IMR-90 (cell line): Measurements from ENCODE around the gene TLDC2. TPM values are rescaled to one million over a fixed set of nuclear protein-coding genes. Genes with fewer than 3 reads are reported as not detected.

Source experiments
- ATAC-seq: fragments of 200-7000 bp; cut with Tn5 transposase; 2 replicates; pipeline ENCODE4 v1.9.1; 2020; ENCODE audit warnings: low read depth, mild to moderate bottlenecking, moderate library complexity
- BruUV-seq: library from RNA; stranded (reverse); fragments of 400-500 nt; replicated peaks from 2 replicates; lab custom pipeline; 2021; lab: Mats Ljungman, UMichigan
- CTCF ChIA-PET: fragments of 300-600 bp; formaldehyde crosslinking; extraction: SDS; loops from one replicate; lab custom pipeline; 2021; ENCODE audit warnings: antibody characterized with exemption; lab: Yijun Ruan, JAX
- POLR2A ChIA-PET: fragments of 300-600 bp; sonication (Branson Sonifier 250); formaldehyde crosslinking; loops from one replicate; lab custom pipeline; 2022; ENCODE audit warnings: antibody characterized with exemption; ENCODE audit not compliant: unreplicated experiment; lab: Charles Lee
- DNase-seq: peaks from one replicate; pipeline ENCODE4 v3.0.0; 2013
- H2AFZ ChIP-seq: replicated peaks from 2 replicates; pipeline ENCODE3; 2013; ENCODE audit warnings: low read length, mild to moderate bottlenecking; ENCODE audit not compliant: poor library complexity
- H2AK5ac ChIP-seq: 2 replicates; pipeline ENCODE4 v1.6.1; 2013; ENCODE audit warnings: low read depth, low read length, inconsistent platforms
- H2AK9ac ChIP-seq: replicated peaks from 2 replicates; pipeline ENCODE3; 2013; ENCODE audit warnings: mild to moderate bottlenecking, low read depth, low read length, moderate library complexity; ENCODE audit not compliant: poor library complexity
- H2BK120ac ChIP-seq: 2 replicates; pipeline ENCODE4 v1.6.1; 2013; ENCODE audit warnings: low read depth, low read length, inconsistent platforms
- H2BK15ac ChIP-seq: 3 replicates; pipeline ENCODE4 v1.6.1; 2013; ENCODE audit warnings: low read depth, low read length, inconsistent platforms
- H2BK20ac ChIP-seq: 2 replicates; pipeline ENCODE4 v1.6.1; 2013; ENCODE audit warnings: low read depth, mild to moderate bottlenecking, inconsistent platforms, low read length, moderate library complexity
- H2BK5ac ChIP-seq: 2 replicates; pipeline ENCODE4 v1.6.1; 2013; ENCODE audit warnings: mild to moderate bottlenecking, low read depth, low read length, inconsistent platforms; ENCODE audit not compliant: poor library complexity, severe bottlenecking
- H3K14ac ChIP-seq: replicated peaks from 2 replicates; pipeline ENCODE4 v1.6.1; 2013; ENCODE audit warnings: low read depth, low read length, inconsistent platforms
- H3K18ac ChIP-seq: 2 replicates; pipeline ENCODE4 v1.6.1; 2013; ENCODE audit warnings: low read depth, low read length, control low read depth
- H3K23ac ChIP-seq: 2 replicates; pipeline ENCODE4 v1.6.1; 2013; ENCODE audit warnings: low read depth, low read length, inconsistent platforms
- H3K27ac ChIP-seq: 2 replicates; pipeline ENCODE4 v1.5.1; 2013; ENCODE audit warnings: mild to moderate bottlenecking, control low read depth, low read length; ENCODE audit not compliant: insufficient read depth
- H3K27me3 ChIP-seq: 2 replicates; pipeline ENCODE4 v1.6.1; 2013; ENCODE audit warnings: low read length; ENCODE audit not compliant: control insufficient read depth, insufficient read depth
- H3K36me3 ChIP-seq: 2 replicates; pipeline ENCODE4 v1.6.1; 2013; ENCODE audit warnings: low read length, mixed read lengths; ENCODE audit not compliant: control insufficient read depth, insufficient read depth
- H3K4ac ChIP-seq: 2 replicates; pipeline ENCODE4 v1.6.1; 2013; ENCODE audit warnings: low read depth, low read length, inconsistent platforms
- H3K4me1 ChIP-seq: 2 replicates; pipeline ENCODE4 v1.6.1; 2013; ENCODE audit warnings: low read length, mixed read lengths; ENCODE audit not compliant: control insufficient read depth, insufficient read depth
- H3K4me2 ChIP-seq: 2 replicates; pipeline ENCODE4 v1.6.1; 2013; ENCODE audit warnings: low read depth, mild to moderate bottlenecking, control low read depth, low read length, moderate library complexity
- H3K4me3 ChIP-seq: 2 replicates; pipeline ENCODE4 v1.5.1; 2013; ENCODE audit warnings: low read depth, mild to moderate bottlenecking, control low read depth, low read length, moderate library complexity; ENCODE audit not compliant: insufficient read depth
- H3K56ac ChIP-seq: 2 replicates; pipeline ENCODE4 v1.6.1; 2013; ENCODE audit warnings: low read length, inconsistent platforms; ENCODE audit not compliant: insufficient read depth; ENCODE audit errors: extremely low read depth
- H3K79me1 ChIP-seq, 2 experiments: 2 replicates each; pipeline ENCODE4 v1.6.1; 2013; ENCODE audit warnings: low read length in 2 of 2, inconsistent platforms in 1 of 2, low read depth in 1 of 2
- H3K9ac ChIP-seq: 2 replicates; pipeline ENCODE4 v1.6.1; 2013; ENCODE audit warnings: low read depth, low read length, control low read depth
- H3K9me1 ChIP-seq: 2 replicates; pipeline ENCODE4 v1.6.1; 2013; ENCODE audit warnings: low read length, inconsistent platforms; ENCODE audit not compliant: insufficient read depth
- H3K9me3 ChIP-seq: 2 replicates; pipeline ENCODE4 v1.6.1; 2013; ENCODE audit warnings: low read length; ENCODE audit not compliant: control insufficient read depth, insufficient read depth
- H4K20me1 ChIP-seq: 2 replicates; pipeline ENCODE4 v1.6.1; 2013; ENCODE audit warnings: low read length, inconsistent platforms; ENCODE audit not compliant: insufficient read depth
- H4K5ac ChIP-seq: 2 replicates; pipeline ENCODE4 v1.6.1; 2013; ENCODE audit warnings: mild to moderate bottlenecking, low read depth, low read length, control low read depth
- H4K8ac ChIP-seq, 2 experiments: 2 replicates each; pipeline ENCODE4 v1.6.1; 2013; ENCODE audit warnings: low read depth in 2 of 2, low read length in 2 of 2, control low read depth in 1 of 2, inconsistent platforms in 1 of 2
- H4K91ac ChIP-seq: 2 replicates; pipeline ENCODE4 v1.6.1; 2013; ENCODE audit warnings: low read depth, low read length, inconsistent platforms; ENCODE audit not compliant: insufficient read depth
- BHLHE40 ChIP-seq: fragments of 150-350 bp; IDR thresholded peaks from 2 replicates; pipeline ENCODE4 v1.6.1; 2016; ENCODE audit warnings: mild to moderate bottlenecking, low read depth, low read length
- CHD1 ChIP-seq: IDR thresholded peaks from 2 replicates; pipeline ENCODE4 v1.6.1; 2012; ENCODE audit warnings: low read depth, low read length, improper control_type of control experiment
- MAFK ChIP-seq: IDR thresholded peaks from 2 replicates; pipeline ENCODE4 v1.6.1; 2012; ENCODE audit warnings: low read depth, low read length, improper control_type of control experiment
- NFE2L2 ChIP-seq: fragments of 150-350 bp; IDR thresholded peaks from 2 replicates; pipeline ENCODE4 v1.6.1; 2016; ENCODE audit warnings: low read depth, mild to moderate bottlenecking, low read length
- POLR2A ChIP-seq: IDR thresholded peaks from 2 replicates; pipeline ENCODE4 v1.6.1; 2012; ENCODE audit warnings: mild to moderate bottlenecking, low read depth, low read length
- RAD21 ChIP-seq: IDR thresholded peaks from 2 replicates; pipeline ENCODE4 v1.6.1; 2012; ENCODE audit warnings: low read length, improper control_type of control experiment
- SMC3 ChIP-seq: fragments of 150-350 bp; IDR thresholded peaks from 2 replicates; pipeline ENCODE4 v1.6.1; 2016; ENCODE audit warnings: low read depth, mild to moderate bottlenecking, antibody characterized with exemption, low read length, moderate library complexity
- WGBS, 2 experiments: methylation state at CpG; one replicate each; pipeline versions ENCODE4 v1.1.5 to v1.1.7; 2013; ENCODE audit warnings: missing lambda C conversion rate in 2 of 2; ENCODE audit not compliant: insufficient read length in 1 of 2; ENCODE audit errors: extremely low coverage in 2 of 2; 5-methylcytosine and 5-hydroxymethylcytosine counted together
- dilution Hi-C: fragments of 300-500 bp; cut with HindIII; formaldehyde crosslinking; loops from one replicate; pipeline ENCODE4 v1.14.3; 2018; ENCODE audit warnings: low sequenced_read_pairs; ENCODE audit not compliant: unreplicated experiment
- in situ Hi-C: fragments of 300-500 bp; cut with MboI; formaldehyde crosslinking; loops from 3 replicates; pipeline ENCODE4 v1.14.3; 2019; ENCODE audit warnings: low sequenced_read_pairs, inconsistent platforms, mixed read lengths
- intact Hi-C: fragments of 100-400 bp; cut with micrococcal nuclease; formaldehyde crosslinking; loops from 2 replicates; pipeline ENCODE4 v1.10.0; 2022
- polyA plus RNA-seq, 3 experiments: library from polyadenylated mRNA; depleted of rRNA; stranded (reverse); fragments of >200 nt; gene quantifications; 2 replicates each; pipeline ENCODE4 v1.2.3, GENCODE V29; 2012; ENCODE audit warnings: low replicate concordance in 1 of 3
- total RNA-seq: library from RNA; depleted of rRNA; stranded (reverse); fragments of >200 nt; gene quantifications from 2 replicates; pipeline ENCODE4 v1.2.3, GENCODE V29; 2012
- TF ChIP-seq, protein P1 (sequence below): conservative IDR thresholded peaks from 2 replicates; pipeline ENCODE4 v1.5.1; 2012; ENCODE audit warnings: mild to moderate bottlenecking, low read depth, low read length, improper control_type of control experiment
- TF ChIP-seq, protein P2 (sequence below): fragments of 150-350 bp; IDR thresholded peaks from 2 replicates; pipeline ENCODE4 v1.6.1; 2016; ENCODE audit warnings: low read depth, mild to moderate bottlenecking, low read length, moderate library complexity, borderline replicate concordance

Gene TLDC2
- total and polyA plus RNA-seq, 2 of the 4 experiments (the other 2 are of a cell fraction): 0.18 to 0.19 TPM

DNA sequence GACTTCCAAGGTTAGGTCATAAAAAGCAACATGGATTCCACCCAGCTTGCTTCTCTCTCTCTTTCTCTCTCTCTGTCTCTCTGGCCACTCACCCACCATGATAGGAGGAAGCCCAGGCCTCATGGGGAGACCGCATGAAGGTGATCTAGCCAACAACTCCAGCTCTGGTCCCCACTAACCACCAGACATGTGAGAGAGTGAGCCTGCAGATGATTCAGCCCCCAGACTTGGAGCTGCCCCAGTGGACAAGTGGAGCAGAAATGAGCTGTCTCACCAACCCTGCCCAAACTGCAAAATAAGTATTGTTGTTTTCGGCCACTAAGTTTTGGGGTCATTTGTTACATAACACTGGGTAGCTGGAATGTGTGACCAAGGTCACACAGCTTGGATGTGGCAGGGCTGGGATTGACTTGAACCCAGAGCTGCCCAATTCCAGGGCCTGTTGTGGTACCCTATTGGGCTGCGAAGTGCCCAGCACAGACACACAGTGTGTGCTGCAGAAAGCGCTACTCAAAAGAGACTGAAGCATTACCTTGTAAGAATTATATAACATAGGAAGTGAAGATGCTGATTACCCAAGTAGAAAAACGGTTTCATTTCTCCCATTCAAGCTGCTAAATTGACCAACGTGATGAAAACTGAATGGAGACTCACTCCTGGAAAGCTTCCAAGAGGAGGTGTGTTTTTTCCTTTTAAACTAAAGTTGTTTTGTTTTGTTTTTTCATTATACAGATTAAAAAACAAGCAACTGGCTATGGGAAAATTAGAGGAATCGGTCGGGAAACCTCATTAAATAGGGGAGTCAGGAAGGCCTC is 9.1 kb upstream of the TLDC2 start:
- no TSS peak for BruUV-seq
- H2BK15ac ChIP-seq: no peak overlapping the region
- intact Hi-C loops (loop anchor here (10.0 kb wide), 1 partner anchor 202 kb away; no protein-coding TSS in a partner anchor), in situ Hi-C loops (no loop called here), dilution Hi-C loops (loop anchor here (10.0 kb wide), 1 partner anchor 62 kb away; no protein-coding TSS in a partner anchor)
- ATAC-seq (no peak), DNase-seq (peak; percentile 64)
- no peak overlapping the region for H3K4me2 ChIP-seq
- H3K36me3 ChIP-seq: no peaks in the 10 kb centered on the region
- H3K27me3 ChIP-seq: no peaks in the 10 kb centered on the region
- H4K91ac ChIP-seq: no peak overlapping the region
- H2BK5ac ChIP-seq: no peak overlapping the region
- POLR2A ChIA-PET: interaction anchor here (1.2 kb wide), 1 partner anchor 10 kb away, joined by 15 read pairs; no protein-coding TSS in a partner anchor
- H3K9ac ChIP-seq: no peak overlapping the region
- no peaks in the 10 kb centered on the region for H3K4me1 ChIP-seq
- TF ChIP-seq RAD21: no peak
- TF ChIP-seq, protein P1, sequence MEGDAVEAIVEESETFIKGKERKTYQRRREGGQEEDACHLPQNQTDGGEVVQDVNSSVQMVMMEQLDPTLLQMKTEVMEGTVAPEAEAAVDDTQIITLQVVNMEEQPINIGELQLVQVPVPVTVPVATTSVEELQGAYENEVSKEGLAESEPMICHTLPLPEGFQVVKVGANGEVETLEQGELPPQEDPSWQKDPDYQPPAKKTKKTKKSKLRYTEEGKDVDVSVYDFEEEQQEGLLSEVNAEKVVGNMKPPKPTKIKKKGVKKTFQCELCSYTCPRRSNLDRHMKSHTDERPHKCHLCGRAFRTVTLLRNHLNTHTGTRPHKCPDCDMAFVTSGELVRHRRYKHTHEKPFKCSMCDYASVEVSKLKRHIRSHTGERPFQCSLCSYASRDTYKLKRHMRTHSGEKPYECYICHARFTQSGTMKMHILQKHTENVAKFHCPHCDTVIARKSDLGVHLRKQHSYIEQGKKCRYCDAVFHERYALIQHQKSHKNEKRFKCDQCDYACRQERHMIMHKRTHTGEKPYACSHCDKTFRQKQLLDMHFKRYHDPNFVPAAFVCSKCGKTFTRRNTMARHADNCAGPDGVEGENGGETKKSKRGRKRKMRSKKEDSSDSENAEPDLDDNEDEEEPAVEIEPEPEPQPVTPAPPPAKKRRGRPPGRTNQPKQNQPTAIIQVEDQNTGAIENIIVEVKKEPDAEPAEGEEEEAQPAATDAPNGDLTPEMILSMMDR: no peak
- no peak for TF ChIP-seq NFE2L2
- no peak for TF ChIP-seq CHD1
- TF ChIP-seq POLR2A: no peak
- TF ChIP-seq MAFK: no peak
- no peak for TF ChIP-seq BHLHE40
- TF ChIP-seq, protein P2, sequence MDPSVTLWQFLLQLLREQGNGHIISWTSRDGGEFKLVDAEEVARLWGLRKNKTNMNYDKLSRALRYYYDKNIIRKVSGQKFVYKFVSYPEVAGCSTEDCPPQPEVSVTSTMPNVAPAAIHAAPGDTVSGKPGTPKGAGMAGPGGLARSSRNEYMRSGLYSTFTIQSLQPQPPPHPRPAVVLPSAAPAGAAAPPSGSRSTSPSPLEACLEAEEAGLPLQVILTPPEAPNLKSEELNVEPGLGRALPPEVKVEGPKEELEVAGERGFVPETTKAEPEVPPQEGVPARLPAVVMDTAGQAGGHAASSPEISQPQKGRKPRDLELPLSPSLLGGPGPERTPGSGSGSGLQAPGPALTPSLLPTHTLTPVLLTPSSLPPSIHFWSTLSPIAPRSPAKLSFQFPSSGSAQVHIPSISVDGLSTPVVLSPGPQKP: no peak
- TF ChIP-seq SMC3: no peak
- H2AFZ ChIP-seq: peak overlapping the region; percentile 77
- no peak overlapping the region for H4K5ac ChIP-seq
- peak overlapping the region; percentile 0 for H2AK9ac ChIP-seq
- H3K9me3 ChIP-seq: no peaks in the 10 kb centered on the region
- no peak overlapping the region for H3K4ac ChIP-seq
- H2BK20ac ChIP-seq: no peak overlapping the region
- CTCF ChIA-PET: no interaction called here
- no peak overlapping the region for H4K8ac ChIP-seq
- no peaks in the 10 kb centered on the region; the same call in 1 of the 2 replicates for H3K9me1 ChIP-seq
- peaks cover 0 to 3% of the 10 kb centered on the region in 2 experiments; a peak in 1 of 4 replicates for H3K79me1 ChIP-seq
- no peak overlapping the region for H2AK5ac ChIP-seq
- no peak overlapping the region for H3K56ac ChIP-seq
- WGBS, 2 experiments: 33% methylated on average over 1 of the region's 8 CpGs; no CpG with 5 or more reads in 1 of the 2 experiments
- no peak overlapping the region for H3K23ac ChIP-seq
- no peak overlapping the region for H3K27ac ChIP-seq
- H2BK120ac ChIP-seq: no peak overlapping the region
- peaks cover 5% of the 10 kb centered on the region for H4K20me1 ChIP-seq
- no peak overlapping the region for H3K18ac ChIP-seq
- no peak overlapping the region for H3K4me3 ChIP-seq
- no peak overlapping the region for H3K14ac ChIP-seq
